ENCODE measurements around the gene FRS2.

- TF ChIP-seq MXI1 (conservative IDR thresholded peaks at IDR 0.05; ENCODE audit: poor library complexity, severe bottlenecking) (no peak), RAD21 (conservative IDR thresholded peaks at IDR 0.05) (no peak), CTCF (IDR thresholded peaks at IDR 0.05; ENCODE audit: poor library complexity, severe bottlenecking) (no peak), EZH2 (IDR thresholded peaks at IDR 0.05; ENCODE audit: borderline replicate concordance, insufficient read depth, low read length, poor library complexity, severe bottlenecking) (no peak), POLR2AphosphoS5 (IDR thresholded peaks at IDR 0.05) (no peak), REST (IDR thresholded peaks at IDR 0.05; ENCODE audit: borderline replicate concordance) (no peak), EP300 (conservative IDR thresholded peaks at IDR 0.05; ENCODE audit: poor library complexity, severe bottlenecking) (no peak), TAF1 (IDR thresholded peaks at IDR 0.05; ENCODE audit: low read depth) (no peak)
Observed at GRCh38 chr12:69514845-69515244, 44.7 kb downstream of the FRS2 start.

All from neural cell (in vitro differentiated cells).